Right ventricle myocardium superior (tissue), 1 donor: ENCODE results near the gene AP2S1. TPM values are rescaled to one million over a fixed set of nuclear protein-coding genes. Genes with fewer than 3 reads are reported as not detected.
"Not testable (repeated sequence)": the region's sequence is repeated elsewhere in the genome, so short reads cannot be mapped to it uniquely, and the experiment has no call there.

Experiments used
- ATAC-seq: fragments of 200-7000 bp; cut with Tn5 transposase; one replicate; pipeline ENCODE4 v1.9.1; 2020; ENCODE audit warnings: mild to moderate bottlenecking; ENCODE audit not compliant: poor library complexity
- DNase-seq: peaks from one replicate; pipeline ENCODE4 v3.0.0-alpha.2; 2020
- intact Hi-C: fragments of 100-400 bp; cut with DNase I; formaldehyde crosslinking; loops from one replicate; pipeline ENCODE4 v1.11.2; 2022
- total RNA-seq: library from RNA; stranded (reverse); fragmentation: NEBNext Ultra II Directional; extraction: Animal tissue kit (Norgen Biotek cat#: 25700); gene quantifications from one replicate; pipeline ENCODE4 v1.2.1, GENCODE V29; 2021
- donor health status: DM: no; HTN: yes; CAD: no; lungs with severe emphysema.

The AP2S1 gene
- total RNA-seq, 1 donor from 2014 or later, result 78.0 TPM

DNA sequence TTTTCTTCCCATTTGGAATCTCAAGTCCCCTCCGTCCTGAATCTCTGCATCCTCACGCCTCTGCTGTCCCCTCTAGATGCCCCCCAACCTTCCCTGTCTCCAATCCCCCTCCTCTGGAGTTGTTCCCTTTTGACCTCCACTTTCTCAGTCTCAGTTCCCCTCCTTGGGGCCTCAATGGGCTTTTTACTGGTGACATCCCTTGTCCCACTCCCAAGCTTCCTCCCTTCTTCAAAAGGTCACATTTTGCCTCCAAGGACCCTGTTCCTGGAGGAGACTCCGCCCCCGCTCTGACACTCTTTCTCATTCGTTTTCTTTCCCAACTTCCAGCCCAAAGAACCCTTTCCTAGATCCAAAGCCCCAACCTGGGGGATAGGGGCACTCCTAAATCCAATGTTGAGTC lies 1.0 kb downstream of the AP2S1 start:
- intact Hi-C loops, result no loop called here
- DNase-seq (no peak), ATAC-seq (no peak)

- intact Hi-C loops, result no loop called here
- ATAC-seq (no peak), DNase-seq (no peak)
Observed at GRCh38 chr19:46848389-46848788, 2.3 kb downstream of the AP2S1 start.

DNA sequence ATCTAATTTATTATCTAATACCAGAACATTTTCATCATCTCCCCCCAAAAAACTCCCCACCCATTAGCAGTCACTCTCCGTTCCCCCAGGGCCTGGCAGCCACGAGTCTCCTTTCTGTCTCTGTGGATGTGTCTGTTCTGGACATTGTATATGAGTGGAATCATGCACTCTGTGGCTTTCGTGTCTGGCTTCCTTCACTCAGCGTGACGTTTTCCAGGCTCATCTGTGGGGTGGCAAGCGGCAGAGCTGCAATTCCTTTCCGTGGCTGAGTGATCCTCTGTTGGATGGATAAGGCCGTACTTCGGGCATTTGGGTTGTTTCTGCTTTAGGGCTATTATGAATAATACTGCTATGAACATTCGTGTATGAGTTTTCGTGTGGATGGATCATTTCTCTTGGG lies 3.1 kb downstream of the AP2S1 start:
- intact Hi-C loops, result no loop called here
- DNase-seq (no peak), ATAC-seq (no peak)

GRCh38 chr19:46845959-46846459 lies 4.6 kb downstream of the AP2S1 start:
- intact Hi-C loops, result no loop called here
- no peak for ATAC-seq
- no peak for DNase-seq

DNA sequence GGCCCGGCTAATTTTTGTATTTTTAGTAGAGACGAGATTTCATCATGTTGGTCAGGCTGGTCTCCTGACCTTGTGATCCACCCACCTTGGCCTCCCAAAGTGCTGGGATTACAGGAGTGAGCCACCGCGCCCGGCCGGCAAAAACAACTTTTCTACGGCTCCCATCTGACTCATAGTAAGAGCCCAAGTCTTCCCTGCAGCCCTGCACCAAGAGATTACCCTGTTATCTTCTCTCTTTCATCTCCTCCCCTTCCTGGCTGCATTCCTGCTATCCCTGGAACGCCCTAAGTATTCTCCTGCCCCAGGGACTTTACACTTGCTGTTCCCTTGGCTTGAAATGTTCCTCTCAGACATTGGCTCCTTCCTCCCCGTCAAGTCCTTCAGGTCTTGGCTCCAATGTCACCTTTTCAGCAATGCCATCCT lies 6.6 kb downstream of the AP2S1 start:
- intact Hi-C loops, result no loop called here
- no peak for ATAC-seq

GRCh38 chr19:46842791-46843190 lies 7.9 kb downstream of the AP2S1 start:
- ATAC-seq (no peak), DNase-seq (peak; percentile 3)
- intact Hi-C loops, result no loop called here

More for the DNA sequence above, 6.6 kb downstream of the AP2S1 start:
- DNase-seq, result no peak

DNA sequence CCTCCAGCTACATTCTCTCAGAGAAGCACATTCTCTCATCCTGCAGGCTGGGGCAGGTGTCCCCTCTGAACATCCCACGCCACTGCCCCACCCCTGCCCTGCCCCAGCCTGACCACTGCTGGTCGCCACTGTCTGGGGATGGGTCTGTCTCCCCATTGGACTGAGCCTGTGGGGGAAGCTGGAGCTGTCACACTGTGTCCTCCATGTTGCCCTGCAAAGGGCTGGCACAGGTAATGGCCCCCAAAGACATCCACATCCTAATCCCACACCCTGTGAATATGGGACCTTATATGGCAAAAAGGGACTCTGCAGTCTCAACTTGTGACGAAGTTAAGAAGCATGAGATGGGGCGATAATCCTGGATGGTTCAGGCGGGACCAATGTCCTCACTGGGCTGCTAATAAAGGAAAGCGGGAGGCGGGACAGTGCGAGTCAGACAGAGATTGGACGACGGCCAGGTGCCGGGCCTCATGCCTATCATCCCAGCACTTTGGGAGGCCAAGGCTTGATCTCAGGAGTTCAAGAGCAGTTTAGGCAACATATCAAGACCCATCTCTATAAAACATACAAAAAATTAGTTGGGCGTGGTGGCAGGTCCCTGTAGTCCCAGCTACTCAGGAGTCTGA lies 9.1 kb downstream of the AP2S1 start:
- intact Hi-C loops, result no loop called here

GRCh38 chr19:46840498-46840942 lies 10.1 kb downstream of the AP2S1 start:
- DNase-seq (peak; percentile 60), ATAC-seq (peak; percentile 67)
- intact Hi-C loops, result loop anchor here (1.0 kb wide), 1 partner anchor 83 kb away; no protein-coding TSS in a partner anchor

More for the DNA sequence above, 9.1 kb downstream of the AP2S1 start:
- peak; percentile 83 for DNase-seq
- ATAC-seq, result peak; percentile 85

DNA sequence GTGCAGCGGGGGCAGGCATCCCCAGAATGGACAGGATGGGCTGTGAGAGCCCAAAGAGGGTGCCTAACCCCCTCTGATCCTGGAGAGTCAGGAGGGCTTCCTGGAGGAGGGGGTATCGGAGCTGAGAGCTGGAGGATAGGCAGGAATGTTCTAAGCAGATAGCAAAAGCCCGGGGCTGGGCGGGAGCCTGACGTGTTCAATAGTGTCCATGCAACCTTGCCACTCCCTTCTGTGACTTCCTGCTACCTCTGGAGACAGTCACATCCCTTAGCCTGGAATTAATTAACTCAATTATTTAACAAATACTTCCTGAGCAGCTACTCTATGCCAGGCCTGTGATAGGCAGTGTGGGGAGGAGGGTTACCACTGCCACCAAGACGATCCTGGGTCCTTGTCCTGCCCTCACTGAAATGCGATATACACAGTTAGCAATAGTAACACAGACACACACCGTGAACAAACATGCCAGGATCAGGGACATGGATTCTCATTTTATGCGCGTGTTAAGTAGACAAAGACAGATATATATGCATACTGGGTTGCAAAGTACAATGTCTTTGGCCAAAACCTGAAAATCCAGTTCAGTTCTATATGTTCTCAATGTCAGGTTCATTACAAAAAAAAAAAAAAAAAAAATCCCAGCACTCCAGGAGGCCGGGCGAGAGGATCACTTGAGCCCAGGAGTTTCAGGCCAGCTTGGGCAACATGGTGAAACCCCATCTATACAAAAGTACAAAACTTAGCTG lies 10.7 kb downstream of the AP2S1 start:
- intact Hi-C loops, result loop anchor here (1.0 to 5.0 kb wide), 2 partner anchors 63 to 83 kb away; no protein-coding TSS in a partner anchor
- ATAC-seq, result no peak
- no peak for DNase-seq

DNA sequence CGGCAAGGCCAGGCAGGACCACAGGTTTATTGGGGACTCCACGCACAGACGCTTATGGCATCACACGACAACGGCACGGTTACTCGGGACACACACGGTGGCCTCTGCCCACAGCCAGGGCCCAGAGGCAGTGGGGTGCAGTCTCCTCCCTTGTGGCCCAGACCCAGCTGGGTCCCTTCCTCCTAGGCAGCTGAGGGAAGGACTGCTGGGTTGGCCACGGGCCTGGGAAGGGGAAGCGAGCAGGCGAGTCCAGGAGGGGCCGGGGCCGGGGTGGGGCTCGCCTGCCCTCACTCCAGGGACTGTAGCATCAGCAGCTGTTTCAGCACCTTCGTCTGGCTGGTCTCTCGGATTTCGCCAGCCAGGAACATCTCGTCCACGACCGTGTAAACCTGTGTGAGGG lies 12.5 kb downstream of the AP2S1 start:
- ATAC-seq (no peak), DNase-seq (peak; percentile 47)
- intact Hi-C loops, result loop anchor here (5.0 kb wide), 1 partner anchor 61 kb away; no protein-coding TSS in a partner anchor

- no peak for DNase-seq
- ATAC-seq, result no peak
- intact Hi-C loops, result loop anchor here (5.0 kb wide), 1 partner anchor 58 kb away; no protein-coding TSS in a partner anchor
Observed at GRCh38 chr19:46834984-46835383, 15.7 kb downstream of the AP2S1 start.

DNA sequence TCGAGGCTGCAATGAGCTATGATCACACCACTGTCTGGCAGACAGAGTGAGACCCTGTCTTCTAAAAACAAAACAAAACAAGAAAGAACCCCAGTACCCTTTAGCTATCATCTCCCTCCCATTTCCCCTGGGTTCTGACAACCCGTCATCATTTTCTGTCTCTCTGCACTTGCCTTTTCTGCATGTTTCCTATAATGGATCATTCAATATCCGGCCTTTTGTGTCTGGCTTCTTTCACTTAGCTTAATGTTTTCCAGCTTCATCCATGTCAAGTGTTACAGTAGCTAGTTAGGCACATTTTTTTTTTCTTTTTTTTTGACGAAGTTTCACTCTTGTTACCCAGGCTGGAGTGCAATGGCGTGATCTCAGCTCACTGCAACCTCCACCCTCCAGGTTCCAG lies 16.5 kb downstream of the AP2S1 start:
- ATAC-seq (no peak), DNase-seq (no peak)
- intact Hi-C loops, result no loop called here

GRCh38 chr19:46830864-46831263 lies 19.8 kb downstream of the AP2S1 start:
- no peak for DNase-seq
- ATAC-seq, result no peak
- intact Hi-C loops, result no loop called here

DNA sequence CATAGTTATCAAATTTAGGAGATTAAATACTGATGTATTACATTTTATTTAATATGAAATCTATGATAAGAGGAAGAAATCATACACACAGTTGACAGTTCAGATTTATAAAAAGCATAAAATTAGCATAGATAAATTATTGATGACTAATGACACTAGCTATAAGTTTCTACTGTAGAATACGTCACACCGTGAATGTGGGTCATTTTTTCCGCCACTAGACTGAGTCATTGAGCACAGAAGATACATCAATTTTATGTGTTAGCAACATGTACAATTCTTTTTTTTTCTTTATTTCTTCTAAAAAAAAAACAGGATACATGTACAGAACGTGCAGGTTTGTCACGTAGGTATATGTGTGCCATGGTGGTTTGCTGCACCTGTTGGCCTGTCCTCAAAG lies 22.2 kb downstream of the AP2S1 start:
- intact Hi-C loops, result no loop called here
- no peak for DNase-seq
- ATAC-seq, result no peak

DNA sequence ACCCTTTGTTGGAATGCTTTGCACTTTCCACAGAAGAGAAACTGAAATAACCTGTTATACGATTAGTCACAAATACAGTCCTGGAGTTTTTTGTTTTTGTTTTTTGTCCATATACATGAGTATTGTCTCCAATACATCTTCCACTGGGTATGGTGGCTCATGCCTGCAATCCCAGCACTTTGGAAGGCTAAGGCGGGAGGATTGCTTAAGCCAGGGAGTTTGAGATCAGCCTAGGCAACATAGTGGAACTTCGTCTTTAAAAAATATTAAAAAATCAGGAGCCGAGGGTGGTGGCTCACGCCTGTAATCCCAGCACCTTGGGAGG lies 25.0 kb downstream of the AP2S1 start:
- DNase-seq, result no peak
- intact Hi-C loops, result no loop called here
- no peak for ATAC-seq

- ATAC-seq, result peak; percentile 60
- intact Hi-C loops, result no loop called here
- no peak for DNase-seq
Observed at GRCh38 chr19:46824890-46825730, 25.5 kb downstream of the AP2S1 start.

- DNase-seq, result no peak
- no peak for ATAC-seq
- intact Hi-C loops, result no loop called here
Observed at GRCh38 chr19:46823049-46823448, 27.6 kb downstream of the AP2S1 start.

GRCh38 chr19:46822410-46822787 lies 28.2 kb downstream of the AP2S1 start:
- ATAC-seq, intact Hi-C loops: not testable (repeated sequence)
- DNase-seq, result peak; percentile 10
